ENCODE results near the gene LRRC37B.
A peak's percentile ranks its signal among the peaks of the same experiment; 100 is the strongest.
"Not testable (repeated sequence)": the region's sequence is repeated elsewhere in the genome, so short reads cannot be mapped to it uniquely, and the experiment has no call there.

The LRRC37B gene

DNA sequence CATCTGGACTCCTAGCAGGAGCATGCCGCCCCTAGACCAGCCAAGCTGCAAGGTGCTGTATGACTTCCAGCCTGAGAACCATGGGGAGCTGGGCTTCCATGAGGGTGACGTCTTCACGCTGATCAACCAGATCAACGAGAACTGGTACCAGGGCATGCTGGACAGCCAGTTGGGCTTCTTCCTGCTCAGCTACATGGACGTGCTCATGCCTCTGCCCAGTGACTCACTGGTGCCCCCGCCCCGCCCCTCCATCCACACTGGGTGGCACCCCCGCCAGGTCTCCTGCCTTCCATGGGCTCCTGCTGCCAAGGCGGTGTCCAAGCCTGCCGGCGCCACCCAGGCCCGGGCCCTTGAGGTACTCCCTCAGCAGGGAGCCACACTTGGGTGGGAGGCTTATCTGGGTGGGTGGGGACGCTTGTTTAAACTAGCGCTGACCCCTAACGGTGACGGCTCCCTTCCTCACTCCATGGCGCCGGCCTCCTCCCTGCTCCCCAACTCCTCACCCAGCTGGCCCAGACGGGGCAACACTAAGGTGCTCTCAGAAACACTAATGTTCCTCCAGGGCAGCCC, 34.2 kb downstream of the LRRC37B start:
- not testable (repeated sequence) for FAIRE-seq

DNA sequence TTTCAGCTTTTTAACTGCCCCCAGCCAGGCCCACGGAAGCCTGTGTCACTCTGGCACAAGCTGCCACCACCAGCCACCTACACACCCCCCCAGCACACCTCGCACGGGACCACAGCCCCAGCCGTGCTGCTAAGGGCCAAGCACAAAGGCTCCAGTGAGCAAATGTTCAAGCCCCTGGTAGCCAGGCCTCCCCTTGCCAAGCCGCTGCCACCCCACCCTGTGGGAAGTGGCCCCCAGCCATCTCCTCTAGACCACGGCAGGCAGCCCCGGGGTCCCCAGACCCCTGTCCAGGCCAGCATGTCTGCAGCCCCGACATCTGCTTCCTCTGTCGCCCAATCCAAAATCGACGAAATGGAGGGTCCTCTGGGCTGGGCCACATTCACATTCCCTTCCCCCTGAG, 35.1 kb downstream of the LRRC37B start:
- not testable (repeated sequence) for FAIRE-seq; DNase-seq (ENCODE audit: low spot score)

More for the DNA sequence above, 34.2 kb downstream of the LRRC37B start:
- not testable (repeated sequence) for DNase-seq (ENCODE audit: low spot score)

DNA sequence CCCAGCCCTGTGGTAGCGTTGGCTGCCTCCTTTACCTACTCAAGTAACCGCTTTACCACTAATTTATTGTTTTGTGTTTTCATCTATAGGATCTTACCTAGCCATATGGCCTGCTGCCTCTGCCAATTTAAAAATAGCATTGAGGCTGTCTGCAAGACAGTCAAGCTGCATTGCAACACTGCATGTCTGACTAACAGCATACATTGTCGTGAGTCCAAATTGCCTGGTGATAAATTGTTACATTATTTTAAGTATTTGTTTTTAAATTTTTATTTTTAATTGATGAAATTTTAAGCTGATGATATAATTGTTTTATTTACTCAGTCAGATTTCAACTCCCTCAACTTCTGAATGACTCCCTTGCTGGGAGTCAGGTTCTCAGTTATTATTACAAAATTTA, 38.4 kb downstream of the LRRC37B start:
- FAIRE-seq = not testable (repeated sequence)

GRCh38 chr17:32047663-32048062, 40.5 kb downstream of the LRRC37B start:
- not testable (repeated sequence) for FAIRE-seq; DNase-seq (ENCODE audit: low spot score)

More for the DNA sequence above, 38.4 kb downstream of the LRRC37B start:
- DNase-seq (ENCODE audit: low spot score) = not testable (repeated sequence)

DNA sequence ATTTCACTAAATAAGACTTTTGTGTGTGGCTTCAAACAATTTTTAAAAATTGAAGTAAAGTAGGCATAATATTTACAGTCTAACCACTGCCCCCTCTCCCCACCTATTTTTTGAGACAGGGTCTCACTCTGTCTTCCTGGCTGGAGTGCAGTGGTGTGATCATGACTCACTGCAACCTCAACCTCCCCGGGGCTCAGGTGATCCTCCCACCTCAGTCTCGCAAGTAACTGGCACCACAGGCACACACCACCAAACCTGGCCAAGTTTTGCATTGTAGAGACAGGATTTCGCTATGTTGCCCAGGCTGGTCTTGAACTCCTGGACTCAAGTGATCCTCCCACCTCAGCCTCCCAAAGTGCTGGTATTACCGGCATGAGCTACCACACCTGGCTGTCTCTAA, 47.8 kb downstream of the LRRC37B start:
- not testable (repeated sequence) for DNase-seq (ENCODE audit: low spot score); FAIRE-seq

DNA sequence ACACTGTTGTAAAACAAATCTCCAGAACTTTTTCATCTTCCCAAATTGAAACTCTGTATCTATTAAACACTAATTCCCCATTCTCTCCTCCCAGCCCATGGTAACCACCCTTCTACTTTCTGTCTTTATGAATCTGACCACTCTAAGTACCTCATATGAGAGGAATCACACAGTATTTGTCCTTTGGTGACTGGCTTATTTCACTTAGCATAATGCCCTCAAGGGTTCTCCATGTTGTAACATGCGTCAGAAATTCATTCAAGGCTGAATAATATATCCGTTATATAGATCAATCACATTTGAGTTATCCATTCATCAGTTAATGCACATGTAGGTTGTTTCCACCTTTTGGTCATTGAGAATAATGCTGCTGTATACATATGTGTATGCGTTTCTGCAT, 48.2 kb downstream of the LRRC37B start:
- not testable (repeated sequence) for FAIRE-seq

GRCh38 chr17:32056500-32056899, 49.3 kb downstream of the LRRC37B start:
- FAIRE-seq; DNase-seq (ENCODE audit: low spot score): not testable (repeated sequence)

More for the DNA sequence above, 48.2 kb downstream of the LRRC37B start:
- not testable (repeated sequence) for DNase-seq (ENCODE audit: low spot score)

DNA sequence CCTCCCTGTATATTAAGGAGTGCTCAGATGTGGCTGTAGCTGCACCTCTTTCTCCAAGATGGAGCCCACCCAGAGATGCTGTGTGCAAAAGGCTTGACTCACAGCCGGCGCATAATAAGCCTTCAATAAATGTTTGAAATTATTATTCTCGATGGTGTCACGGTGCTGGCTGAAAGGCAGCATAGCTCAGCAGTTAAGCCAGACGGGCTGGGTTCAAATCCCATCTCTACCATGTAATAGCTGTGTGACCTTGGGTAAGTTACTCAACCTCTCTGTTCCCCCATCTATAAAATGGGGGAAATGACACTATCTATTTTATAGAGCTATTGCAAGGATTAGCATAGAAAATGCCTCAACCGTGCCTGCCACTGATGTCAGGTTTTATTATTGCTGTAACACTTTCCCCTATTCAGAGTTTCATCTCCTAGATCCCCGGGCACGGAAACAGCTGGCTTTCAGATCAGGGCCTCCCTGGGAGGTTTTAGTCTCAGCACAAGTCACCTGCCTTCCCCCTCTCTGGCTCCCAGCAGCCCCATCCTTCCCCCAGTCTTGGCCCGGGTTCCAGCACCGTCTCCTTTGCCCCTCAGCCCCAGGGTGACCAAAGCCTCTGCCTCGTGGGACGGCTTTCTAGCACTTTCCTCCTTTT, 50.4 kb downstream of the LRRC37B start:
- FAIRE-seq; DNase-seq (ENCODE audit: low spot score): not testable (repeated sequence)

- not testable (repeated sequence) for DNase-seq (ENCODE audit: low spot score); FAIRE-seq
Observed at GRCh38 chr17:32060695-32061094, 53.5 kb downstream of the LRRC37B start.

DNA sequence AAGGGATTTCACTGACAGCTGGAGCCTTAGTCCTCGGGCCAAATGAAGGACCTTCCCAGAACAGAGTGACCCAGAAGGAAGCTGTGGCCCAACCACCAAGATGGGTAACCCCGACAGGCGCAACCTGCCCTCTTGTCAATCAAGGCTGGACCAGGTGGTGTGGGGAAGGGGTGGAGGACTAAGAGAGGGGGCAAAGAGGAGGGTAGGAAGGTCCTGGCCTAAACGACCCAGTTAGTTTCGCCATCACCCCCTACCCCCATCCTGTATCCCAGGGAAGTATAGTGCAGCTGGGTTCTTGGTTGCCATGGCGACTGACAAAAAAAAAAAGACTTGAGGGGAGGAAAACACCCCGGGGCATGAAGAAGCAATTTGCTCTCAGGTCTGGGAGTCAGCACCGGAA, 54.7 kb downstream of the LRRC37B start:
- not testable (repeated sequence) for DNase-seq (ENCODE audit: low spot score); FAIRE-seq

GRCh38 chr17:32064091-32064490, 56.9 kb downstream of the LRRC37B start:
- FAIRE-seq; DNase-seq (ENCODE audit: low spot score): not testable (repeated sequence)

- FAIRE-seq; DNase-seq (ENCODE audit: low spot score): not testable (repeated sequence)
Observed at GRCh38 chr17:32066123-32066680, 59.0 kb downstream of the LRRC37B start.

- FAIRE-seq; DNase-seq (ENCODE audit: low spot score): not testable (repeated sequence)
Observed at GRCh38 chr17:32066863-32067642, 59.9 kb downstream of the LRRC37B start.

GRCh38 chr17:32069067-32069466, 61.9 kb downstream of the LRRC37B start:
- DNase-seq (ENCODE audit: low spot score); FAIRE-seq: not testable (repeated sequence)

- not testable (repeated sequence) for DNase-seq (ENCODE audit: low spot score); FAIRE-seq
Observed at GRCh38 chr17:32071961-32072360, 64.8 kb downstream of the LRRC37B start.

- DNase-seq (ENCODE audit: low spot score); FAIRE-seq: not testable (repeated sequence)
Observed at GRCh38 chr17:32073131-32073530, 65.9 kb downstream of the LRRC37B start.

DNA sequence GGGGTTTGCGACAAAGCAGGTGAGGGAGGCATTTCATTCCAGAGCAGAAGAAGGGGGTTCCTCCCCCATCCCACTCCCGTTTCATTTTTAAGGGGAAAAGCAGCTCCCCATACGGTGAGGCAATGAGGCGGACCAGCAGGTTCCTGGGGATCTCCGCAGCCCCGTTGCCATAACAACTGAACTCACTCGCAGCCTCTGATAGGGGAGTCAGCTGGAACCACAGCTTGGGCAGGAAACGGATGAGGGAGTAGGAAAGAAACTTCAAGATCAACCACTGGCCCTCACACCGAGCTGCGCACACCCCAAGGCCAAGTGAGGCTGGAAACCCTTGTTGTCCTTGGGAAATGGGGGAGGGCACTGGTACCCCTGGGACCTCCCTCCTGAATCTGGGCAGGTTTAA, 72.6 kb downstream of the LRRC37B start:
- DNase-seq (ENCODE audit: low spot score) = peak; percentile 40
- not testable (repeated sequence) for FAIRE-seq

DNA sequence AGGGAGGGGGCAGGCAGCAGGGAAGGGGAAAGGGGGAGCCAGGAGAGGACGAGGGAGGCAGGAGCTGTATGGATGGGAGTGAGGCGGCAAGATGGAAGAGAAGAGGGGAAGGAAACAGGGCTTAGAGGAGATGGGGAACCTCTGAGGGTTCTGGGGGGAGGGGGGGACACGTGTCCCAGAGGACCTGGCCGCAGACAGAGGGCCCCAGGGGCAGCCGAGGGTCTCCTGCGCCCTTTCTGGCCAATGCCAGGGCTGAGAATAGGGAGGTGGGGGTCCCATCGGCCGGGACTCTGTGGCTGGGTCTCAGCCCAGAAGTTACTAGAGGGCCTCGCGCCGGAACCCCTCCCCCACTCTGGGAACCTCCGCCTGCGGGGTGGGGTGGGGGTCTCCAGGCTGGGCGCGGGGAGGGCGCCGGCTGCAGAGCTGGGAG, 76.4 kb downstream of the LRRC37B start:
- DNase-seq (ENCODE audit: low spot score); FAIRE-seq: not testable (repeated sequence)

- not testable (repeated sequence) for DNase-seq (ENCODE audit: low spot score); FAIRE-seq
Observed at GRCh38 chr17:32084003-32084941, 77.1 kb downstream of the LRRC37B start.
